Suppressor macrophage treated with lipopolysaccharide for 4 hours (primary cell): ENCODE measurements around the gene RPS23.

Source experiments
- DNase-seq: peaks from one replicate; pipeline ENCODE4 v3.0.0-alpha.2; 2020

The RPS23 gene

GRCh38 chr5:82277987-82278710, at the start of gene RPS23:
RPS23 (minus strand) TSS chr5:82278354; CDS start chr5:82278323, 31 bp downstream.
- peak; percentile 96 for DNase-seq

GRCh38 chr5:82327941-82328340, 49.8 kb upstream of the RPS23 start:
- DNase-seq: no peak

DNA sequence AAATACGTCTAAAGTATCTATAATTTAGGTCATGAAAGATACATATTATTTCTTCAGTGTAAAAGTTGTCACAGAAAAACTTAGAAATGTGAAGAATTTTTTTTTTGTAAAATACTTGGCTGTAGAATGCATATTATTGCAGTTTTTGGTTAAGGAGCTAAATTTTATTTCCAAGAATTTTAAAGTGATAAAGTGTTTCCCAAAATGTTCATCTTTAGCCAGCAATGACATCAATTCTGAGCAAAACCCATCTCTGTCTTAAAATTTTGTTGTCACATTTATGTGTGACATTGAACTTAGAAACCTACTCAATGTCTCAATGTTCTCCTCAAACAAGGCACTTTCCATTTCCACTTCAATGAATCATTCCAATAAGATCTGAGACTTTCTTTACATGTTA, 47.8 kb upstream of the RPS23 start:
- no peak for DNase-seq

DNA sequence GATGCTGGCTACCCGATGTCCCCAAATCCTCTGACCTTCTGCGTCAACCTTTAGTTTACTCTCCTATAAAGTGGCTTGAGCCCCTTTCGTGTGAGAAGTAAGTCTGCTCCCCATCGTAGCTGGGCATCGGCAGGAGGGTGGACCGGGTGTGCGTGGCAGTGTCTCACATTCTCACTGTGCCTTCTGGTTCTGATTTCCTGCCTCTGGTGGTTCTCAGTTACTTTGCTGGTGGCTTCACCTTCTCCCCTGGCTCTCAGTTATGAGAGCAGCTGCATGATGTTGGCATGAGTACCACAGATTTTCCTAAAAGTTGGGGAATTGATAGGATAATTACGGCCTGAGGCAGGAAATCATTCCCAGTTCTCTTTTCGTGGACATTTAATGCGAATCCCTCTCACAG, 47.0 kb upstream of the RPS23 start:
- no peak for DNase-seq

GRCh38 chr5:82320966-82321365, 42.8 kb upstream of the RPS23 start:
- DNase-seq: no peak

DNA sequence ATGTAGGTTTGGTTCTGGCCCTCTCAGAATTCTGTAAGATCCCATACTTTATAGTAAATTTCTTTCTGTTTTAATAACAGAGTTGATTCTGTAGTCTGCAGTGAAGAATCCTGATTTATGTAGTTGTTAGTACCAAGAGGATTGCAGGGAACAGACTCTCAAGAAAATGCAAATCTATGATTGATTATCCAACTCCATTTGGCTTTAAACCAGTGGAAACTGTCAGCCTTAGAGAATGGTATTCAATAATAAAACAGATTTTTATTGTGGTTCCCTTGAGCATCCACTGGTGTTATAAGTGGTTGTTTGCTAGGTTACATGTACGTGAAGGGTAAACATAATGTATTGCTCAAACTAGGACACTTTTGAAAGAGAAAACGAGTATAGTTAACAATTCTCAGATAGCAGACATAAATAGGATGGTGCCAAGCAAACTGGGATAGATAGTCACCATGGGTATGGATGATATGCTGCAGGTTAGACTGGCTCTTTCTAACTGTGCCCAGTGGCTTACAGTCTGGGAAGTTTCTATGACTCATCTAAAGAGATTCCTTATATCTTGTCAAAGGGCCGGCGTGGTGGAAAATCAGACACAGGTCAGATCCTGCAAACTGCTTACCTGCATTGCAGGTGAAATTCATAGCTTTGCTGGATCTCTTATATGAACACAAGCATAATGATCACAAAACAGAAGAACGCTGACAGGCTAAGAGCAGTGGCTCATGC, 41.7 kb upstream of the RPS23 start:
- DNase-seq: no peak

GRCh38 chr5:82319192-82319591, 41.0 kb upstream of the RPS23 start:
- no peak for DNase-seq

DNA sequence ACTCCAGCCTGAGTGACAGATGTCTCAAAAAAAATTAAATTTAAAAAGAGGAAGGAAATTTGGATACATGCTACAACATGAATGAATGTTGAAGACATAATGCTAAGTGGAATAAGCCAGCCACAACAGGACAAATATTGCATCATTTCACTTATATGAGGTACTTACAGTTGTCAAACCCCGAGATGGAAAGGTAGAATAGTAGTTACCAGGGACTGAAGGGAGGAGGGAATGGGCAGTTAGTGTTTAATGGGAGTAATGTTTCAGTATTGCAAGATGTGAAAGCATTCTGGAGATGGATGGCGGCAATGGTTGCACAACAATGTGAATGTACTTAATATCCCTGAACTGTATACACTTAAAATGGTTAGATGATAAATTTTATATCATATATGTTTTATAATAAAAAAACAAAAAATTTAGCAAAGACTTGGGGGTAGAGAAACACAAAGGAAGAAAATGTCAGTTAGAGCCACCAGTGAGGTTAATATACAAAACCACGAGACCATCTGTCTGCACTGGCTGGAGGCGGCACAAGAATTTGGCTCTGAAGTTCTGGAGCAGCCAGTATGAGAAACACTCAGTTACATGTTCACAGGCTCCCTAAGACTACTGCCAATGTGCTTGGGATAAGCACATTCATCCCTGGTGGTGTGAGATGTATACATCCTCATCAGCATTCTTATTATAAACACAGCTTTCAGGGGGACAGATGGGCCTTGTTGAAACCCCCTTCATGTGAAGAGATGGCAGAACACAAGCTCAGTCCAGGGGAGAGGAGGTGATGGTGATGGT, 37.0 kb upstream of the RPS23 start:
- DNase-seq: no peak

- DNase-seq: no peak
Measured at GRCh38 chr5:82313016-82313415, 34.9 kb upstream of the RPS23 start.

GRCh38 chr5:82312373-82312856, 34.3 kb upstream of the RPS23 start:
- DNase-seq: peak; percentile 60

DNA sequence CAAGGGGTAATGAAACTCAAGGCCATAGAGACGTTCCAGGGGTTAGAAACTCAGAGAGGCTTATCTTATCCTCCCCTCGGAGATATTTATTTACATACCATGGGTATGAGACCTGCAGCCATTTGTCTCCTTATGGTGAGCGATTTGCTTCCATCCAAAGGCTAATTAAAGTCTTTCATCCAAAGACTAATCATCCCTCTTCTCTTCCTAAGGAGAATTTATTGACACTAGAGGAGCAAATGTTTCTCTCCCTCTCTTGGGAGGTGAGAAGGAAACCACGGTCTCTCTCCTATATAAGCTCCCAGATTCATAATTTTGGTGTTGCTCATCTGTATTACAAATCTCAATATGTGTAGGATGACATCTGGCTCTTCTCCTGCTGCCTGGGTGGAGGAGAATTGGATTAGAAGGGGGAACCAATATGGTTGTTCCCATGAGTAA, 31.0 kb upstream of the RPS23 start:
- no peak for DNase-seq

- no peak for DNase-seq
Measured at GRCh38 chr5:82308416-82308815, 30.3 kb upstream of the RPS23 start.

DNA sequence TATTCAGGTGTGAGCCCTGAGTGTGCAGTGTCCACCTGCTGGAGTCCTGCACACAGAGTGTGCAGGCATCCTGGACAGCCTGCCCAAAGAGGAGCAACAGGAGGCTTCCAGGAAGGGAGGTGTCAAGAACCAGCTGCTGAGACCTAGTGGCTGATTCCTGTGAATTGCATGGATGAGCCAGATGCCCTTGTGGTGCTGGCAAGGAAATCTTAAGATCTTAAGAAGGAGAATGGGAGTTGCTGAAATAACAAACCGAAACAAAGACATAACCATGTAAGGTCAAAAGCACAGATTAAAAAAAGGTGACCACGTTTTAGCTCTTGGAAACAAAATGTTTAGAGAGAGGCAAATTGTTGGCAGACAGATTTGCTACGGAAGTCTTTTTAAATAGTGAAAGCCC, 29.3 kb upstream of the RPS23 start:
- DNase-seq: no peak

- DNase-seq: no peak
Measured at GRCh38 chr5:82306151-82306550, 28.0 kb upstream of the RPS23 start.

GRCh38 chr5:82301190-82301589, 23.0 kb upstream of the RPS23 start:
- no peak for DNase-seq

GRCh38 chr5:82298668-82299067, 20.5 kb upstream of the RPS23 start:
- DNase-seq: no peak

- no peak for DNase-seq
Measured at GRCh38 chr5:82297711-82298110, 19.6 kb upstream of the RPS23 start.

GRCh38 chr5:82296929-82297328, 18.8 kb upstream of the RPS23 start:
- no peak for DNase-seq

DNA sequence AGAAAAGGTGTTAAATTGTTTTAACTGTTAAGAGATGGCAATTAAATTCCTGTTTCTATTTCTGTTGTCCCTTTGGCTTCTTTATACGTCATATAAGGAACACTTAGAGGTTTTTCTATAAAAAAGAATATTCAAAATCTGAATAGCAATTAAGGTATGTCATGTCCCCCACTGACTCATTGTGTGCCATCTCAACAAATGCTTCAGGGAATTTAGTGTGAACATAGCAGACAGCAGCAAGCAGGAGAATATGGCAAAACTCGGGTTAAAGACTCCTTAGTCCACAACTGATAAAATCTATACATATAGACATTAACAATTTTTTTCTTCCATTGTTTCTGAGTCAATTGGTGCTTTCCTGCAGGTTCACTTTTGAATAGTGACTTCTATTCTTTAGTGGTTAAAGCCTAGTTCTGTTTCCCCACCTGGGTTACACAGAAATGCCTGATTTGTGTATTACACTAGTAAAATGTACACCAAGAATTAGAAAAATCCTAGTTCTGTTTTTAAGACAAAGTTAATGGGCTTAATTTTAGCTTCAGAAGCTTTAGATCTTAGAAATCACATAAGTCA, 17.9 kb upstream of the RPS23 start:
- DNase-seq: no peak

DNA sequence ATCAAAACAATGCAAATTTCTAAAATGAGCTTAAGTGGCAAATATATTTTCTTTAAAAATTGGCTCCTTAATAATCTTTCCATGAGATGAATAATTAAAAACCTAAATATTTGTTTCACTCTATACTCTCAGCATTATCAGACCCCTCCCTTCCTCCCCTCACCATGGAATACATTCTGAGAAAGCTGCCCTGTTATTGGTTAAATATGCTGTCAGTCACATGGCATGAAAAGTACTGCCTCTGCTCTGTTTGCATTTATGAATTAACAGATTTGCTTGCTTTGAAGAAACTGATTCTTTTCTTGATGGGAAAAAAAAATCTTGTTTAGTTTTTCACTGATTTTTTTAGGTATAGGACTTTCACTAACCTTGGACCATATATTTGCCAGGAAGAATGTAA, 17.0 kb upstream of the RPS23 start:
- no peak for DNase-seq

GRCh38 chr5:82291420-82291819, 13.3 kb upstream of the RPS23 start:
- no peak for DNase-seq

GRCh38 chr5:82290908-82291307, 12.8 kb upstream of the RPS23 start:
- no peak for DNase-seq

- DNase-seq: no peak
Measured at GRCh38 chr5:82290005-82290404, 11.9 kb upstream of the RPS23 start.
